Adipocyte (in vitro differentiated cells): ENCODE results near the gene PTPRF.

ENCODE experiments used
- DNase-seq: peaks from one replicate; pipeline ENCODE4 v3.0.0-alpha.2; 2015; ENCODE audit warnings: low read depth
- H3K27me3 ChIP-seq: replicated peaks from 2 replicates; pipeline ENCODE4 v1.7.0; 2013; ENCODE audit warnings: mild to moderate bottlenecking, low read length, moderate library complexity; ENCODE audit not compliant: control insufficient read depth, insufficient read depth
- H3K36me3 ChIP-seq: 2 replicates; pipeline ENCODE4 v1.7.0; 2013; ENCODE audit warnings: low read length, mild to moderate bottlenecking, moderate library complexity; ENCODE audit not compliant: control insufficient read depth, insufficient read depth, severe bottlenecking
- H3K4me1 ChIP-seq: 2 replicates; pipeline ENCODE4 v1.7.0; 2013; ENCODE audit warnings: mild to moderate bottlenecking, low read length, moderate library complexity; ENCODE audit not compliant: control insufficient read depth, insufficient read depth
- H3K4me3 ChIP-seq: 2 replicates; pipeline ENCODE4 v1.7.0; 2013; ENCODE audit warnings: mild to moderate bottlenecking, low read length, moderate library complexity
- H3K9ac ChIP-seq: 2 replicates; pipeline ENCODE4 v1.7.0; 2013; ENCODE audit warnings: mild to moderate bottlenecking, low read length, moderate library complexity
- H3K9me3 ChIP-seq: 2 replicates; pipeline ENCODE4 v1.7.0; 2013; ENCODE audit warnings: mild to moderate bottlenecking, low read length, moderate library complexity; ENCODE audit not compliant: control insufficient read depth

The PTPRF gene

DNA sequence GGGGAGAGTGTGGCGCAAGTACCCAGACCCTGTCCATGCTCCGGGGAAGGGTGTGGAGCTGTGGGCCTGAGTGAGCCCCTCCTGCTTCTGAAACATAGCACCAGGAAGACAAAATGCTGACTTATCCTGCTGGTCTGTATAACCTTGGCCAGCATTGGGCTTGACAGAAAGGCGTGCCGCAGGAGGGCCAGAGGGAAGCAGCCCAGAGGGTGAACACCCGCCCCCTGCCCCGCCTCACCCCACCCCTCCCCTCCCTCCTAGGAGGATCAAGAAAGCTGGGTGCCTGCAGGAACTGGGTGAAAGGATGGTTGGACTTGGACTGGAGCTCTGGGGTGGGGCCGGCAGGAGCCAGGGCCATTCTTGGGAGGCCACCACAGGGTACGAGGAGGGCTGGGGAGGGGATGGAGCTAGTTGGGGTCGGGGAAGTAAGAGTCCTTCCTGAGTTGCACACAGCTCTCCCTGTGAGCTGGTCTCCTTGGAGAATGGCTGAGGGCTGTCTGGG lies 27.1 kb downstream of the PTPRF start:
- no peaks in the 10 kb centered on the region for H3K9me3 ChIP-seq
- H3K27me3 ChIP-seq = no peaks in the 10 kb centered on the region
- peak overlapping the region; percentile 21 for H3K4me3 ChIP-seq
- H3K9ac ChIP-seq = peak overlapping the region; percentile 83
- H3K36me3 ChIP-seq = peaks cover 6% of the 10 kb centered on the region
- peaks cover 56% of the 10 kb centered on the region for H3K4me1 ChIP-seq
- peak; percentile 30 for DNase-seq

GRCh38 chr1:43558346-43558841 lies 27.7 kb downstream of the PTPRF start:
- H3K36me3 ChIP-seq = peaks cover 6% of the 10 kb centered on the region
- DNase-seq = peak; percentile 67
- H3K4me3 ChIP-seq = peak overlapping the region; percentile 21

GRCh38 chr1:43559714-43560113 lies 29.0 kb downstream of the PTPRF start:
- DNase-seq = no peak
- no peak overlapping the region for H3K4me3 ChIP-seq
- H3K9ac ChIP-seq = no peak overlapping the region

More at GRCh38 chr1:43558346-43558841, 27.7 kb downstream of the PTPRF start:
- Histone ChIP-seq H3K9me3 (no peaks in the 10 kb centered on the region), H3K4me1 (peaks cover 51% of the 10 kb centered on the region), H3K9ac (peak overlapping the region; percentile 83), H3K27me3 (no peaks in the 10 kb centered on the region)

GRCh38 chr1:43560286-43560685 lies 29.6 kb downstream of the PTPRF start:
- no peak overlapping the region for H3K4me3 ChIP-seq
- no peaks in the 10 kb centered on the region for H3K27me3 ChIP-seq
- no peaks in the 10 kb centered on the region for H3K9me3 ChIP-seq
- no peak overlapping the region for H3K9ac ChIP-seq
- H3K4me1 ChIP-seq = peaks cover 47% of the 10 kb centered on the region
- DNase-seq = no peak
- H3K36me3 ChIP-seq = no peaks in the 10 kb centered on the region

More at GRCh38 chr1:43559714-43560113, 29.0 kb downstream of the PTPRF start:
- H3K27me3 ChIP-seq = no peaks in the 10 kb centered on the region
- no peaks in the 10 kb centered on the region for H3K36me3 ChIP-seq
- peaks cover 48% of the 10 kb centered on the region for H3K4me1 ChIP-seq
- H3K9me3 ChIP-seq = no peaks in the 10 kb centered on the region

DNA sequence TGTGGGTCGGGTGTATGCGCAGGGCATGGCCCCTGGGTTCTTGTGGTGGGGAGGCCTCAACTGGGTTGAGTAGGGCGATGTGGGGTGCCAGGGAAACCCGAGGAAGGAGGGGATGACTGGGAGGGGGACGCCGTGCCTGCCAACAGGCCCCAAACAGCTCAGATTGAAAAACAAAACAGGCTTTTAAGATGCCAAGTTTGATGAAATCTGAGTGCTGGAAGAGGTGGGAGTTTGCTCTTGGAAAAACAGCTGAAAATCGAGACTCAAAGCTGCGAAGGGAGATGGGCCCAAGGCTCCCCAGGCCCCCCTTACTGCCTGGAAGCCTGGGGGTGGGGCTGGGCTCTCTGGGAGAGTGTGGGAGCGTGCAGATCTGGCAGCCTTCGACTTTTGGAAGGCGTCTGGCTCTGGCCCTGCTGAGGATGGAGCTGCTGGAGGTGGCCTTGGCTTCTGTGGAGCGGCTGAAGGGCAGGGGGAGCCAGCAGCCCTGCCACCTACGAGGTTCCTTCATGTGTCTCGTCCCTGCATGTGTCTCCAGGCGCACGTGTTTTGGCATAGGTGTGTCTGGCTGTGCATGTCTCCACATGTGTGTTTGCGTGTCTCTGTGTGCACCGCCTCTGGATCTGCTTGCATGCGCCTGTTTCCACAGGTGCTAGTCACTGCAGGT lies 33.3 kb downstream of the PTPRF start:
- no peaks in the 10 kb centered on the region for H3K27me3 ChIP-seq
- no peak for DNase-seq
- H3K36me3 ChIP-seq = no peaks in the 10 kb centered on the region
- no peak overlapping the region for H3K4me3 ChIP-seq
- H3K9me3 ChIP-seq = no peaks in the 10 kb centered on the region
- peaks cover 39% of the 10 kb centered on the region for H3K4me1 ChIP-seq
- H3K9ac ChIP-seq = peak overlapping the region; percentile 28

GRCh38 chr1:43564551-43565348 lies 34.1 kb downstream of the PTPRF start:
- Histone ChIP-seq H3K4me1 (peaks cover 35% of the 10 kb centered on the region), H3K4me3 (no peak overlapping the region), H3K9me3 (no peaks in the 10 kb centered on the region), H3K27me3 (no peaks in the 10 kb centered on the region), H3K9ac (peak overlapping the region; percentile 76), H3K36me3 (no peaks in the 10 kb centered on the region)
- DNase-seq = no peak

GRCh38 chr1:43565600-43566360 lies 35.1 kb downstream of the PTPRF start:
- Histone ChIP-seq H3K4me3 (peak overlapping the region; percentile 79), H3K9me3 (no peaks in the 10 kb centered on the region), H3K9ac (peak overlapping the region; percentile 76), H3K36me3 (no peaks in the 10 kb centered on the region), H3K4me1 (peaks cover 35% of the 10 kb centered on the region), H3K27me3 (no peaks in the 10 kb centered on the region)
- peak; percentile 78 for DNase-seq

DNA sequence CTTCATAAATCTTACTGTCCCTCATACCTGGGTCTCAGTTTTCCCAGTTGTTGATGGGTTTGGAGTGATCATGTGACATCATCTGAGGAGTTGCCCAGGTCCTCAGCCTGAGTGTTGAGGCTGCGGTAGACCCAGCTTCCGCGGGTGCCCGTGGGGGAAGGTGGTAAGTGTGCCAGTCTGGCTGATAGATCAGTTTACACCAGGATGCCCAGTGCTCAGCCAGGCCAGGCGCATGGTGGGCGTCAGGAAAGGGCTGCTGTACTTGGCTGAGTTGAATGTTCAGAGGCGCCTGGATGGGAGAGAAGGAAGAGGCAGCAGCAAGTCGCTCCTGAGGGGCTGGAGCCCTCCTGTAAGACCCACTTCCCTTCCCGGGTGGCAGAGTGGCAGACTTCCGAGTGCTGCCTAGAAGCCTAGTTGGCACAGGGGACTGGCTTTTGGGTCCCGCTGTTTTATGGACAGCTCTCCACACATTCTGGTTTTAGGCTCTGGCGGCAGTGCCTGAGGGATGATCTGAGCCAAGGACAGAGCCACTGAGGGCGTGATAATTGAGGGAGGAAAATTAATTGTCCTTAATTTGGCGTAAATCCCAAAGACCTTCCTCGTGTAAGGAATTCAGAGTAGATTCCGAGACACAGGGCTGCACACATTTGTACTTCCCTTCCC lies 35.8 kb downstream of the PTPRF start:
- Histone ChIP-seq H3K9ac (peak overlapping the region; percentile 76), H3K27me3 (no peaks in the 10 kb centered on the region), H3K9me3 (no peaks in the 10 kb centered on the region), H3K4me3 (peak overlapping the region; percentile 79), H3K36me3 (no peaks in the 10 kb centered on the region), H3K4me1 (peaks cover 35% of the 10 kb centered on the region)
- no peak for DNase-seq

- DNase-seq = no peak
- H3K4me3 ChIP-seq = no peak overlapping the region
- H3K9me3 ChIP-seq = no peaks in the 10 kb centered on the region
- no peak overlapping the region for H3K9ac ChIP-seq
- H3K27me3 ChIP-seq = no peaks in the 10 kb centered on the region
- H3K36me3 ChIP-seq = no peaks in the 10 kb centered on the region
- peaks cover 39% of the 10 kb centered on the region for H3K4me1 ChIP-seq
Measured at GRCh38 chr1:43569175-43569574, 38.5 kb downstream of the PTPRF start.

DNA sequence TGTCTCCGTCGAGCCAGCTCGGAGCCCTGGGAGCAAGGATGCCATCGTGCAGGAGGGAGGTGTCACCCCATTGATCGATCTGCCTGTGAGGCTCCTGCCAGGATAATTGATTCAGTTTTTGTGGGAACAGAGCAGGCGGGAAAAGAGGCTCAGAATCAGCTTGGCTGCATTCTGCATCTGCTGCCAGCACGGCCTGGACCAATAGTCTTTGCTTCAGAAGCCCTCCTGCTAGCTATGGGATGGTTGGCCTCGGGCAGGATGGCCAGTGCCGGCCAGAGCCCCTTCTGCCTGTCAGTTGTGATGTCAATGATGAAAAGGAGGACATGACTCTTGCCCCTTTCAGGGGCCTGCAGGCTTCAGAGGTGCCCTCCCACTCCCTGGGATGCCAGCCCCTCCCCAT lies 39.6 kb downstream of the PTPRF start:
- Histone ChIP-seq H3K9ac (no peak overlapping the region), H3K4me1 (peaks cover 32% of the 10 kb centered on the region), H3K36me3 (no peaks in the 10 kb centered on the region), H3K27me3 (no peaks in the 10 kb centered on the region), H3K9me3 (no peaks in the 10 kb centered on the region), H3K4me3 (no peak overlapping the region)
- no peak for DNase-seq
